H1 (cell line): ENCODE data around the gene SERGEF. TPM values are rescaled to one million over a fixed set of nuclear protein-coding genes. Genes with fewer than 3 reads are reported as not detected.

Experiments used
- BRCA1 ChIP-seq: IDR thresholded peaks from 2 replicates; pipeline ENCODE4 v1.6.1; 2012; ENCODE audit warnings: low read depth, low read length, improper control_type of control experiment
- EGR1 ChIP-seq: IDR thresholded peaks from 2 replicates; pipeline ENCODE4 v1.6.1; 2011; ENCODE audit warnings: low read depth, low read length, borderline replicate concordance
- GTF2F1 ChIP-seq: IDR thresholded peaks from 2 replicates; pipeline ENCODE4 v1.6.1; 2012; ENCODE audit warnings: low read depth, low read length, improper control_type of control experiment, borderline replicate concordance
- JUND ChIP-seq: IDR thresholded peaks from 2 replicates; pipeline ENCODE4 v1.6.1; 2011; ENCODE audit warnings: mild to moderate bottlenecking, improper control_type of control experiment, low read length
- KDM5A ChIP-seq: fragments of 200-600 bp; IDR thresholded peaks from 2 replicates; pipeline ENCODE4 v1.7.1; 2012; ENCODE audit warnings: mild to moderate bottlenecking, low read length, inconsistent platforms, mixed read lengths
- PHF8 ChIP-seq: fragments of 200-600 bp; sonication (generic); conservative IDR thresholded peaks from 2 replicates; pipeline ENCODE4 v1.7.1; 2012; ENCODE audit warnings: low read depth, mild to moderate bottlenecking, inconsistent platforms, low read length, moderate library complexity
- RAD21 ChIP-seq, 2 experiments: IDR thresholded peaks in 1 of 2; conservative IDR thresholded peaks in 1 of 2; 2 replicates each; pipeline ENCODE4 v1.6.1; 2011; ENCODE audit warnings: low read depth in 2 of 2, low read length in 2 of 2, improper control_type of control experiment in 1 of 2, inconsistent platforms in 1 of 2, mild to moderate bottlenecking in 1 of 2, moderate library complexity in 1 of 2
- SAP30 ChIP-seq: fragments of 300-600 bp; sonication (generic); IDR thresholded peaks from 2 replicates; pipeline ENCODE4 v1.7.1; 2012; ENCODE audit warnings: low read length, moderate library complexity, mild to moderate bottlenecking, inconsistent platforms; ENCODE audit not compliant: insufficient read depth, insufficient replicate concordance
- TBP ChIP-seq: IDR thresholded peaks from 2 replicates; pipeline ENCODE4 v1.6.1; 2011; ENCODE audit warnings: low read depth, low read length, improper control_type of control experiment
- polyA plus RNA-seq, 7 experiments: library from polyadenylated mRNA; depleted of rRNA in 3 of 7; stranded (reverse) in 5 of 7; unstranded in 2 of 7; fragments of >200 nt in 5 of 7; fragments of 200-250 nt in 2 of 7; gene quantifications; 1 replicate in 5 of 7; 2 replicates in 1 of 7; 4 replicates in 1 of 7; pipeline versions ENCODE4 v1.2.1 to v1.2.3, GENCODE V29; 2011 to 2013; ENCODE audit warnings: missing spikeins in 2 of 7, mixed read lengths in 2 of 7
- total RNA-seq: library from RNA; stranded (reverse); fragmentation: NEBNext Ultra II Directional; extraction: Animal tissue kit (Norgen Biotek cat#: 25700); gene quantifications from 2 replicates; pipeline ENCODE4 v1.2.1, GENCODE V29; 2021
- TF ChIP-seq, protein P1 (sequence below): fragments of 300-600 bp; sonication (generic); IDR thresholded peaks from 2 replicates; pipeline ENCODE4 v1.7.1; 2012; ENCODE audit warnings: low read length, moderate library complexity, mild to moderate bottlenecking, inconsistent platforms; ENCODE audit not compliant: insufficient replicate concordance

SERGEF gene
- total and polyA plus RNA-seq, 2 of the 8 experiments (the other 6 are each of a cell fraction or from before 2014, with no cell fraction given): 16.6 to 28.8 TPM

DNA sequence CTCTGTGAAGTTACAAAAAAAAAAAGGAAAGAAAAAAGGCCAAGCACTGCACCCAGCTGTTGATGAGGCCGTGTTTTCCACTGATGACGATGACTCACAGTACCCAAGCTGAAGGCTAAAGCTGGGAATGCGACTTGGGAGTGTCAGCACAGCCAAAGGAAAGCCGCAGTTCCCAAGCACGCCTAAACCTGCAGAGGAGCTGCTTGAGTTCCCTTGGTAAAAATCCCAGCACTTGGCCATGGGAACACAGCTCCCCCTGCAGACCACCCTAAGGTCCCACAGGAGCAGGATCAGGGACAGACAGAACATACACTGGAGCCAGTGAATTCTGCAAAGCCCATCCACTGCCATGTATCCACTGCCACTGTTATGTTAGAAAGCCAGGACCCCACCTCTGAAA lies 39.9 kb downstream of the SERGEF start (continued):
- TF ChIP-seq, protein P1, sequence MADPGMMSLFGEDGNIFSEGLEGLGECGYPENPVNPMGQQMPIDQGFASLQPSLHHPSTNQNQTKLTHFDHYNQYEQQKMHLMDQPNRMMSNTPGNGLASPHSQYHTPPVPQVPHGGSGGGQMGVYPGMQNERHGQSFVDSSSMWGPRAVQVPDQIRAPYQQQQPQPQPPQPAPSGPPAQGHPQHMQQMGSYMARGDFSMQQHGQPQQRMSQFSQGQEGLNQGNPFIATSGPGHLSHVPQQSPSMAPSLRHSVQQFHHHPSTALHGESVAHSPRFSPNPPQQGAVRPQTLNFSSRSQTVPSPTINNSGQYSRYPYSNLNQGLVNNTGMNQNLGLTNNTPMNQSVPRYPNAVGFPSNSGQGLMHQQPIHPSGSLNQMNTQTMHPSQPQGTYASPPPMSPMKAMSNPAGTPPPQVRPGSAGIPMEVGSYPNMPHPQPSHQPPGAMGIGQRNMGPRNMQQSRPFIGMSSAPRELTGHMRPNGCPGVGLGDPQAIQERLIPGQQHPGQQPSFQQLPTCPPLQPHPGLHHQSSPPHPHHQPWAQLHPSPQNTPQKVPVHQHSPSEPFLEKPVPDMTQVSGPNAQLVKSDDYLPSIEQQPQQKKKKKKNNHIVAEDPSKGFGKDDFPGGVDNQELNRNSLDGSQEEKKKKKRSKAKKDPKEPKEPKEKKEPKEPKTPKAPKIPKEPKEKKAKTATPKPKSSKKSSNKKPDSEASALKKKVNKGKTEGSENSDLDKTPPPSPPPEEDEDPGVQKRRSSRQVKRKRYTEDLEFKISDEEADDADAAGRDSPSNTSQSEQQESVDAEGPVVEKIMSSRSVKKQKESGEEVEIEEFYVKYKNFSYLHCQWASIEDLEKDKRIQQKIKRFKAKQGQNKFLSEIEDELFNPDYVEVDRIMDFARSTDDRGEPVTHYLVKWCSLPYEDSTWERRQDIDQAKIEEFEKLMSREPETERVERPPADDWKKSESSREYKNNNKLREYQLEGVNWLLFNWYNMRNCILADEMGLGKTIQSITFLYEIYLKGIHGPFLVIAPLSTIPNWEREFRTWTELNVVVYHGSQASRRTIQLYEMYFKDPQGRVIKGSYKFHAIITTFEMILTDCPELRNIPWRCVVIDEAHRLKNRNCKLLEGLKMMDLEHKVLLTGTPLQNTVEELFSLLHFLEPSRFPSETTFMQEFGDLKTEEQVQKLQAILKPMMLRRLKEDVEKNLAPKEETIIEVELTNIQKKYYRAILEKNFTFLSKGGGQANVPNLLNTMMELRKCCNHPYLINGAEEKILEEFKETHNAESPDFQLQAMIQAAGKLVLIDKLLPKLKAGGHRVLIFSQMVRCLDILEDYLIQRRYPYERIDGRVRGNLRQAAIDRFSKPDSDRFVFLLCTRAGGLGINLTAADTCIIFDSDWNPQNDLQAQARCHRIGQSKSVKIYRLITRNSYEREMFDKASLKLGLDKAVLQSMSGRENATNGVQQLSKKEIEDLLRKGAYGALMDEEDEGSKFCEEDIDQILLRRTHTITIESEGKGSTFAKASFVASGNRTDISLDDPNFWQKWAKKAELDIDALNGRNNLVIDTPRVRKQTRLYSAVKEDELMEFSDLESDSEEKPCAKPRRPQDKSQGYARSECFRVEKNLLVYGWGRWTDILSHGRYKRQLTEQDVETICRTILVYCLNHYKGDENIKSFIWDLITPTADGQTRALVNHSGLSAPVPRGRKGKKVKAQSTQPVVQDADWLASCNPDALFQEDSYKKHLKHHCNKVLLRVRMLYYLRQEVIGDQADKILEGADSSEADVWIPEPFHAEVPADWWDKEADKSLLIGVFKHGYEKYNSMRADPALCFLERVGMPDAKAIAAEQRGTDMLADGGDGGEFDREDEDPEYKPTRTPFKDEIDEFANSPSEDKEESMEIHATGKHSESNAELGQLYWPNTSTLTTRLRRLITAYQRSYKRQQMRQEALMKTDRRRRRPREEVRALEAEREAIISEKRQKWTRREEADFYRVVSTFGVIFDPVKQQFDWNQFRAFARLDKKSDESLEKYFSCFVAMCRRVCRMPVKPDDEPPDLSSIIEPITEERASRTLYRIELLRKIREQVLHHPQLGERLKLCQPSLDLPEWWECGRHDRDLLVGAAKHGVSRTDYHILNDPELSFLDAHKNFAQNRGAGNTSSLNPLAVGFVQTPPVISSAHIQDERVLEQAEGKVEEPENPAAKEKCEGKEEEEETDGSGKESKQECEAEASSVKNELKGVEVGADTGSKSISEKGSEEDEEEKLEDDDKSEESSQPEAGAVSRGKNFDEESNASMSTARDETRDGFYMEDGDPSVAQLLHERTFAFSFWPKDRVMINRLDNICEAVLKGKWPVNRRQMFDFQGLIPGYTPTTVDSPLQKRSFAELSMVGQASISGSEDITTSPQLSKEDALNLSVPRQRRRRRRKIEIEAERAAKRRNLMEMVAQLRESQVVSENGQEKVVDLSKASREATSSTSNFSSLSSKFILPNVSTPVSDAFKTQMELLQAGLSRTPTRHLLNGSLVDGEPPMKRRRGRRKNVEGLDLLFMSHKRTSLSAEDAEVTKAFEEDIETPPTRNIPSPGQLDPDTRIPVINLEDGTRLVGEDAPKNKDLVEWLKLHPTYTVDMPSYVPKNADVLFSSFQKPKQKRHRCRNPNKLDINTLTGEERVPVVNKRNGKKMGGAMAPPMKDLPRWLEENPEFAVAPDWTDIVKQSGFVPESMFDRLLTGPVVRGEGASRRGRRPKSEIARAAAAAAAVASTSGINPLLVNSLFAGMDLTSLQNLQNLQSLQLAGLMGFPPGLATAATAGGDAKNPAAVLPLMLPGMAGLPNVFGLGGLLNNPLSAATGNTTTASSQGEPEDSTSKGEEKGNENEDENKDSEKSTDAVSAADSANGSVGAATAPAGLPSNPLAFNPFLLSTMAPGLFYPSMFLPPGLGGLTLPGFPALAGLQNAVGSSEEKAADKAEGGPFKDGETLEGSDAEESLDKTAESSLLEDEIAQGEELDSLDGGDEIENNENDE: no peak
- TF ChIP-seq KDM5A (no peak), PHF8 (no peak), BRCA1 (no peak), TBP (peak; percentile 19; the same call in 1 of the 2 replicates), EGR1 (no peak), SAP30 (no peak), GTF2F1 (no peak), JUND (peak; percentile 66; the same call in 1 of the 2 replicates), RAD21 (IDR thresholded peaks at IDR 0.05 in 1 of 2, conservative IDR thresholded peaks at IDR 0.05 in 1 of 2; ENCODE audit: low read depth in 2 of 2, low read length in 2 of 2) (peak; percentile 91 to 93)
